ENCODE measurements around the gene SMAD6. TPM values are rescaled to one million over a fixed set of nuclear protein-coding genes. Genes with fewer than 3 reads are reported as not detected.

SMAD6 gene
- total RNA-seq, 2 donors from 2014 or later, result 14.8 to 51.2 TPM

DNA sequence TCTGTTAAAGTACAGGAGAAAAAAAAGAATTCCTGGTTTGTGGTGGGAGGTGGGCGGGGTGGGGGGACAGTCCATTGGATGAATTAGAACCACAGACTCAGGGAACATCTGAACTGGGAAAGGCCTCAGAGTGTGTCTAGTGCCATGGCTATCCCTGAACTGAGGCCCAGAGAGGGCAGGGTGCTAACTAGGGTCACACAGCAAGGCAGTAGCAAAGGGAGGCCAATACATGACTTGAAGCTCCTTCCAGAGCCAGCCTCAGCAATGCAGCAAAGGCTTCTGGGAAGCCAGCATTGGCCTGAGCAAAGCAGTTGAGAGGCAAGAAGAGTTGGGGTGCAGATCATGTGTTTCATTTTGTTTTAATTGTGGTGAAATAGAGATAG, 85.4 kb downstream of the SMAD6 start:
- Histone ChIP-seq H3K4me3 (no peak overlapping the region), H3K36me3 (no peaks in the 10 kb centered on the region), H3K9me3 (no peaks in the 10 kb centered on the region), H3K27me3 (replicated peaks; ENCODE audit: insufficient read depth) (no peaks in the 10 kb centered on the region), H3K4me1 (replicated peaks) (no peaks in the 10 kb centered on the region), H3K27ac (no peak overlapping the region)
- no peak for DNase-seq (ENCODE audit: low spot score)
- WGBS, result 100% methylated on average over 1 of the region's 1 CpG
- TF ChIP-seq POLR2AphosphoS5 (IDR thresholded peaks at IDR 0.05), result no peak
- TF ChIP-seq POLR2A (IDR thresholded peaks at IDR 0.05), result no peak
- TF ChIP-seq, protein P1, sequence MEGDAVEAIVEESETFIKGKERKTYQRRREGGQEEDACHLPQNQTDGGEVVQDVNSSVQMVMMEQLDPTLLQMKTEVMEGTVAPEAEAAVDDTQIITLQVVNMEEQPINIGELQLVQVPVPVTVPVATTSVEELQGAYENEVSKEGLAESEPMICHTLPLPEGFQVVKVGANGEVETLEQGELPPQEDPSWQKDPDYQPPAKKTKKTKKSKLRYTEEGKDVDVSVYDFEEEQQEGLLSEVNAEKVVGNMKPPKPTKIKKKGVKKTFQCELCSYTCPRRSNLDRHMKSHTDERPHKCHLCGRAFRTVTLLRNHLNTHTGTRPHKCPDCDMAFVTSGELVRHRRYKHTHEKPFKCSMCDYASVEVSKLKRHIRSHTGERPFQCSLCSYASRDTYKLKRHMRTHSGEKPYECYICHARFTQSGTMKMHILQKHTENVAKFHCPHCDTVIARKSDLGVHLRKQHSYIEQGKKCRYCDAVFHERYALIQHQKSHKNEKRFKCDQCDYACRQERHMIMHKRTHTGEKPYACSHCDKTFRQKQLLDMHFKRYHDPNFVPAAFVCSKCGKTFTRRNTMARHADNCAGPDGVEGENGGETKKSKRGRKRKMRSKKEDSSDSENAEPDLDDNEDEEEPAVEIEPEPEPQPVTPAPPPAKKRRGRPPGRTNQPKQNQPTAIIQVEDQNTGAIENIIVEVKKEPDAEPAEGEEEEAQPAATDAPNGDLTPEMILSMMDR (IDR thresholded peaks at IDR 0.05), result no peak
- intact Hi-C loops (cut with DNase I), result no loop called here

DNA sequence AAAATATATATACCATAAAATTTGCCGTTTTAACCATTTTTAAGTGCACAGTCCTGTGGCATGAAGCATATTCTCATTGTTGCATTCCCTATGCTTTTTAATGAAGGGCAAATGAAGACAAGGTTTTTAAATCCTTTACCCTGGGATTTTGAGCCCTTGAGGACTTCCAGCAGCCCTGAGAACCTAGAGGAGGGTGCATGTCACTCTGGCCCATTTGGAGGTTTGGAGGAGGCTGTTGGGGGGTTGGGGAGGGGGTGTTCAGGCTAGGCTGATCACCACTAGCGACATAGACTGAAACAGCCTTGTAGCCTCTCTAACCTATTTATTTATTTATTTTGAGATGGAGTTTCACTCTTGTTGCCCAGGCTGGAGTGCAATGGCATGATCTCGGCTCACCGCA, 86.0 kb downstream of the SMAD6 start:
- H3K27me3 ChIP-seq (replicated peaks; ENCODE audit: insufficient read depth), result no peaks in the 10 kb centered on the region
- H3K4me1 ChIP-seq (replicated peaks), result no peaks in the 10 kb centered on the region
- H3K4me3 ChIP-seq, result no peak overlapping the region
- WGBS, result 94% methylated on average over 4 of the region's 4 CpGs
- TF ChIP-seq POLR2A (IDR thresholded peaks at IDR 0.05), result no peak
- TF ChIP-seq, protein P1 (IDR thresholded peaks at IDR 0.05), result no peak
- no peak for TF ChIP-seq POLR2AphosphoS5 (IDR thresholded peaks at IDR 0.05)
- intact Hi-C loops (cut with DNase I), result no loop called here
- H3K36me3 ChIP-seq, result no peaks in the 10 kb centered on the region
- DNase-seq (ENCODE audit: low spot score), result no peak
- H3K27ac ChIP-seq, result no peak overlapping the region
- H3K9me3 ChIP-seq, result no peaks in the 10 kb centered on the region

DNA sequence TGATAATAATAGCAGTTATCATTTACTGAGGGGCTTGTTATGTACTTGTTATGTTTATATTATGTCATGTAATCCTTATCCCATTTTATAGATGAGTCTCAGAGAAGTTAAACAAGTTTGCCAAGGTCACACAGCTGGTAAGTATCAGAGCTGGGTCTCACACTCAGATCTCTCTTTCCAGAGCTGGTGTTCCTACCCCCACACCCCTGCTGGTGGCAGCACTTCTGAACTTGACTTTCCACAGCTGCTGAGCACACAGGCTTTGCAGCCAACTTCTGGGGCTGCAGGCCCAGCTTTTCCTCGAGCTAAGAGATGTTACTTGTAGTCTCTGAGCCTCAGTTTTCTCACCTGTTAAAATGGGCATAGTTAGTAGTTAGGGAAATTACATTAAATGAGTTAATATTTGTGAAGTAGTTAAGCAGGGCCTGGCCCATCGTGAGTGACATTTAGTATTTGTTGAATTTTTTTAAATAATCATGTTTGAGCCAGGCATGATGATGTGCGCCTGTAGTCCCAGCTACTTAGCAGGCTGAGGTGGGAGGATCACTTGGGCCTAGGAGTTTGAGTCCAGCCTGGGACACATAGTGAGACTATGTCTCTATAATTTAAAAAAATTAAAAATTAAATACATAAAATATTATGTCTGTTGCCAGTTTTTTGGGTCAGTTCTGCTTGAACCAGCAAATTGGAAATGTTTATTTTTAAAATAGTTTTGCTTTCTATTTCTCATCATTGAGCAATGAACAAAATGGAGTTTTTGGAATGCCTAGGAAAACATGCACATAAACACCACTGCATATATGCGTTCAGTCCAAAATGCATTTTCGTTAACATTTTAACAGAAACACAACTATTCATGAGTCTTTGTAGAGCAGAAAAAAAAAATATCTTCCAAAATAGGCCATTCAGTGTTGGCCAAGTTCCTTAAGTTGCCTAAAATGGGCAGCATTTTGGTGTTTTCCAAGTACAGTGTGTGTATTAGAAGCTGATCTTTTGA, 87.3 kb downstream of the SMAD6 start:
- no peak for TF ChIP-seq POLR2A (IDR thresholded peaks at IDR 0.05)
- TF ChIP-seq POLR2AphosphoS5 (IDR thresholded peaks at IDR 0.05), result peak; percentile 7
- TF ChIP-seq, protein P1 (IDR thresholded peaks at IDR 0.05), result peak in 2 of 4 experiments; percentile 41 to 48
- Histone ChIP-seq H3K36me3 (no peaks in the 10 kb centered on the region), H3K4me1 (replicated peaks) (no peaks in the 10 kb centered on the region), H3K4me3 (no peak overlapping the region), H3K9me3 (no peaks in the 10 kb centered on the region), H3K27me3 (replicated peaks; ENCODE audit: insufficient read depth) (no peaks in the 10 kb centered on the region), H3K27ac (peak overlapping the region in 1 of 2 donors; percentile 14)
- DNase-seq (ENCODE audit: low spot score), result no peak
- 52% methylated on average over 5 of the region's 5 CpGs for whole genome bisulfite sequencing
- intact Hi-C loops (cut with DNase I), result no loop called here

DNA sequence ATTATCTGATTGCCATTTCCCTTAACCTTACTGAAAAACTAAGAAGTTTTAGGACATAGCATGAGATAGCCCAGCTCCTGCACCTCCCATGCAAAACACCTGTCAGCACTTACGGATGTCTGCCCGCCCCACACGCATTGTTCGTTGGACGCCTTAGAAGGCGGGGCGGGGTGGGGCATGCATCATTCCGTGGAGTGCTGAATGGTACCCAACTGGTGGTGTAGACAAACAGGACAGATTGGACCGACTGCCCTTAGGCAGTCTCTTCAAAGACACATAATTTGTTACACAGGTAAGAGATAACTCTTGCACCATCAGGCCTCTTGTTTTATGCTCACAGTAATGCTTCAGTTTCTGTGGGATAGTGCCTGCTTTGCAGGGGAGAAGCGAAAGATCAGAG, 93.8 kb downstream of the SMAD6 start:
- 83% methylated on average over 10 of the region's 10 CpGs for WGBS
- Histone ChIP-seq H3K4me3 (no peak overlapping the region), H3K27me3 (replicated peaks; ENCODE audit: insufficient read depth) (no peaks in the 10 kb centered on the region), H3K36me3 (no peaks in the 10 kb centered on the region), H3K9me3 (no peaks in the 10 kb centered on the region), H3K27ac (no peak overlapping the region), H3K4me1 (replicated peaks) (no peaks in the 10 kb centered on the region)
- intact Hi-C loops (cut with DNase I), result no loop called here
- DNase-seq (ENCODE audit: low spot score), result no peak
- TF ChIP-seq, protein P1 (IDR thresholded peaks at IDR 0.05), result no peak

DNA sequence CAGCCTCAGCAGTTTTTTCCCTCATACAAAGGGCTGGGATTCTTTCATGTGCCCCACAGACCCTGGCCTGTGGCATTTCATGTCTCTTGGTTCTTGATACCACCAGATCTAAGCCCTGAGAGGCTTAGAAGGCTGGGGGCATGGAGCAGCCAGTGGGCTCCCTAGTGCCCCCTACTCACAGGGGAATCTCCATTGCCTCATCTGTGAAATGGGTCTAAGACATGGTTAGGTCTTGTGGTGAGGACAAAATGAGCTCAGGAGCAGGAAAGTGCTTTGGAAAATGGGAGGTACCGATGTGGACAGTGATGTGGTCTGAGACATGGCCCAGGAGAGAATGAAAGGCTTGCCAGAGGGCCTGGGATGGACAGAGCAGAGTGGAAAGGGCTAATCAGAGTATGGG, 94.3 kb downstream of the SMAD6 start:
- 100% methylated on average over 1 of the region's 1 CpG for WGBS
- H3K36me3 ChIP-seq, result no peaks in the 10 kb centered on the region
- H3K27me3 ChIP-seq (replicated peaks; ENCODE audit: insufficient read depth), result no peaks in the 10 kb centered on the region
- TF ChIP-seq, protein P1 (IDR thresholded peaks at IDR 0.05), result no peak
- TF ChIP-seq POLR2A (IDR thresholded peaks at IDR 0.05) (no peak), POLR2AphosphoS5 (IDR thresholded peaks at IDR 0.05) (no peak)
- H3K4me3 ChIP-seq, result no peak overlapping the region
- H3K9me3 ChIP-seq, result no peaks in the 10 kb centered on the region
- intact Hi-C loops (cut with DNase I), result no loop called here
- no peak for DNase-seq (ENCODE audit: low spot score)
- no peaks in the 10 kb centered on the region for H3K4me1 ChIP-seq (replicated peaks)
- H3K27ac ChIP-seq, result no peak overlapping the region

Data from prostate gland (tissue), 2 donors.